HTERT RPE-1 (cell line): ENCODE data around the gene ATXN7.

ENCODE experiments used
- in situ Hi-C: fragments of 300-500 bp; cut with MboI; formaldehyde crosslinking; loops from 4 replicates; pipeline ENCODE4 v1.14.3; 2020; ENCODE audit warnings: low sequenced_read_pairs

The ATXN7 gene

DNA sequence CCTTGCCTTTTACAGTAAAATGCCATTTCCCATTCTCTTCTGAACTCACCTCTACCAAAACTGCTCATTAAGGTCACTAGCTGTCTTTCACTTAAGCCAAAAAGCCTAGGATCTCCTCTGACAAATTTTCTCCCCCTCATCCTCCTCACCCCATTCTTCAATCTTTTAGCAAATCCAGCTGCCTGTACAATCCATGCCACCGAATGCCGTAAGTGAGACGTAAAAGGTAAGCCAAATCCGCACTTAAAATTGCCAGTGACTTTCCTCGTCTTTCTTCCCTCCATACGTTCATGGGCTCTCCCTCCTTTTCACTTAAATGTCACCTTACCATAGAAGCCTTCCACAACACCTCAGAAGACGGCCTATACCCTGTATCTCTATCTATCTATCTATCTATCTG, 145.9 kb downstream of the ATXN7 start:
- in situ Hi-C loops = no loop called here

DNA sequence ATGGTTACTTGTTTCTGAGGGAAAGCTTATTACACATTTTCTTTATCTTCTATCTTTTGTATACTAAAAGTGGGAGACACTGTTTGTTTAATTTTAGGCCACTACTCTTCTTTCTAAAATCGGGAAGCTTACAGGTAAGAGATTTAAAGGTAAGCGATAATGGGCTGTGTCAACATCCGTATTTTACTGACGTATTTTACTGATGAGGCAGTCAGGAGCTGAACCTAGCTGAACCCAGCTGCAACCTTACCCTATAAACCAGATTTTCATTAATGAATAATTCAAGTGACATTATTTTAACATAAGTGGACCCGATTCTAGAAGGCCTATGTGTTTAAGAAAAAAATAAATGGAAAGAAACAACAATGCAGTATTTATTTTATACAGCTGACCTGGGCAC, 146.5 kb downstream of the ATXN7 start:
- in situ Hi-C loops = no loop called here

DNA sequence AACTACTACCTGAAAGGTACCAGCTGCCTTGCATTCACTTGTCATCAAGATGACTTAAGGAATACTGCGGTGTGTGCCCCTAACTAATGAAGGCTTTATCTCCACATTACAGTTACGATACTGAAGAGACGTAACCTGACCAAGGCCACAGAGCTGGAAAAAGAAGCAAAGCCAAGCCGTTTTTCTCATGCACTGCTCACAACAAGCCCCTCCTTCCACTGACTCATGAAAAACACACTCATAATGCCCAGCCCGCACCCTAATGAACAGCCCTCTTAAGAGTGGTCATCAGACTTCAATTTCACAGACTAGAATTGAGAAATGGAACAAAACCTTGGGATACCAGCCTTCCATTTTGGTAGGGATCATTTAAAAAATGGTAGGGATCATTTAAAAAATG, 148.0 kb downstream of the ATXN7 start:
- in situ Hi-C loops = no loop called here

DNA sequence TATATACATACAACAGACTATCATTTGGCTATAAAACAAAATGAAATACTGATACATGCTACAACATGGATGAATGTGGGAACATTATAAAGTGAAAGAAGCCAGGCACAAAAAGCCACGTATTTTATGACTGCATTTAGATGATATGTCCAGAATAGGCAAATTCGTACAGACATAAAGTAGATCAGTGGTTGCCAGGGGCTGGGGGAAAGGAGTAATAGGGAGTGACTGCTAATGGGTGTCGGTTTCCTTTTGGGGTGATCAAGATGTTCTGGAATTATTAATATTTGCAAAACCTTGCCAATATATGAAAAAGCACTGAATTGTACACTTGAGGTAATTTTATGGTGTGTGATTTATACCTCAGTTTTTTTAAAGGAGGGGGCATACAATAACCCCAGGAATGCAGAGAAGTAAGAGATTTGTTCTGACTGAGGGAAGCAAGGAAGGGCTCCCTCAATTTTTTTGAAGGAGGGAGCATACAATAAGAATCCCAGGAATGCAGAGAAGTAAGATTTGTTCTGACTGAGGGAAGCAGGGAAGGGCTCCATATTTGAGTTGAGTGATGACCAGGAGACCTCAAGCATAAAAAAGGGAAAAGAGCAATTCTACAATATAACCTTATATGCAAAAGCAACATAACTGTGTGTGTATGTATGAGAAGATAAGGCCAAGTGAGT, 153.4 kb downstream of the ATXN7 start:
- in situ Hi-C loops = no loop called here

DNA sequence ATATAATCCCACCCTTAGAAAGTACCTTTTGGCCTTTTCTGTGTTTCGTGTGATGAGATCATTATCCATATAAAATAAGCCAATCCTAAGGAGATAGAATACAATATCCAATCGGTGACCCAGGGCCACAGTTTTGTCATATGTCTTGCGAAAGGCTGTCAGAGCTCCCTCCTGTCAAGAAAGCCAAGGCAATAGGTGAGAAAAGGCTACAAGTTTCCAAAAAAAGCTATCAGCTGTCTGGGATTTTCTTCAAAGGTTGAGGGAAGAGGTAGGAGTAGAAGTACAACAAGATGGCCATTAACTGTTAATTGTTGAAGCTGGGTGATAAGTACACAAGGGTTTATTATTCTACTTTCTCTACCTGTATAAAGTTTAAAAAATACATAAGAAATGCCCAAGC, 155.6 kb downstream of the ATXN7 start:
- in situ Hi-C loops = no loop called here

DNA sequence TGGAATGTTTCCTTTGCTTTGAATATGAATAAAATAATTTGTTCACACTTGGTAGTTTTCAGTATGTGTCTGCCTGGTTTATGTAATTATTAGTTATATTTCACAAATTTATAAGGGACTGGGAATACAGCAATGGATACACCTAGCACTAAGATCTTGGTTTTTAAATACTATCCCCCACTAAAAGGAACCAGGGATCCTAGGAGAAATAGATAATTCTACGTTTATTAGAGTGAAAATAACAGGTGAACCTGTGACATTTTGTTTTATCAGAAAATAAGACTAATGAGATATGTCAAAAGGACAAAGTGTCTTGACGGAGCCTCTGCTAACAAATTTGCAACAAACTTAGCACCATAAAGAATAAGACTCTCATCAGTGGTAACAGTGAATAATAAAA, 156.2 kb downstream of the ATXN7 start:
- in situ Hi-C loops = no loop called here

DNA sequence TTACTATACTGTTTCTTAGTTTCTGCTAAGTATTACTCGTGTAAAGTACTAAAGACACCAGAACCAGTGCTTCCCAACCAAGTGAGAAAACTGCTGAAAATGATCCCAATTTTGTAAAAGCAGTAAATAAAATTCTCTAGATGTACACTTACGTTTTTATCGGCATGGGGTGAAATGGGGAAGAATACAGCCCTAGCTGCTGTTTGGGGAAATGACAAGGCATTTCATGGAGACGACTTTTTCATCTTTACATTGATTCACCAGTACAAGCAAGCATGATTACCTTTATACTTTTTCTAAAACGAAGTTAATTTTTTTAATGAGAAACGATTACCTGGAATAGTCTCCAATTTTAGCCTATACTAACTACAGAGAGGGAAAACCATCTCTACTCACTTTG, 158.3 kb downstream of the ATXN7 start:
- in situ Hi-C loops = no loop called here

DNA sequence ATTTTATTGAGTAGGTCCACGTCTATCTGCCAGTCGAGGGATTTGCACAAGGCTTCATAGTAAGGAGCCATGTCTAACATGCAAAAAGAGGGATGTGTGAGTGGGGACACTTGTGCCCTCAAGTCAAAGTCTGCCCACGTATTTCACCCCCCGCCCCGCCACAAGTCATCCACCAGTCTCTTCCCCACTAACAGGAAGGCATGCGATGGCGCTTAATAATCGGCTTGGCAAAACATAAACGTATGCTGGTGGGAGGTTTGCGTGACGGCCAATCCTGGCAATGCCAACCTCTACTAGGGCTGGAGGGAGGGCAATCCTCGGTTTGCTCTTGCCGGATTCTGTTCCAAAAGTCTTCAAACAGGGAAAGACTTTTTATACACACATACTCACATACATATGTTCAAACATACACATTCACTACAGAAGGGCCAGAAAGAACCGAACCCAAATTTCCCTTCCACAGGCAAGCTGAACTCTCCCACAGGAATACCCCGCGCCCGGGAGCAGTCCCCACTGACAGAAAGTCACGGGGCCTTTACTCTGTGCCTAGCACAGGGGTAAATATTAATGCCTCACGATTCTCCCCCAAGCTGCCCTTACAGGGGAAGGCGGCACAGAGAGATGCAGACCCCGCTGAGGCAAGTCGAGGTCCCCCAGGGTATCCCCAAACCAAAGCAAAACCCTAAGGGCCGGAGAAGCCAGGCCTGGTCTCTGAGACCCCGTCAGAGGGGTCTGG, 159.0 kb downstream of the ATXN7 start:
- in situ Hi-C loops = no loop called here

DNA sequence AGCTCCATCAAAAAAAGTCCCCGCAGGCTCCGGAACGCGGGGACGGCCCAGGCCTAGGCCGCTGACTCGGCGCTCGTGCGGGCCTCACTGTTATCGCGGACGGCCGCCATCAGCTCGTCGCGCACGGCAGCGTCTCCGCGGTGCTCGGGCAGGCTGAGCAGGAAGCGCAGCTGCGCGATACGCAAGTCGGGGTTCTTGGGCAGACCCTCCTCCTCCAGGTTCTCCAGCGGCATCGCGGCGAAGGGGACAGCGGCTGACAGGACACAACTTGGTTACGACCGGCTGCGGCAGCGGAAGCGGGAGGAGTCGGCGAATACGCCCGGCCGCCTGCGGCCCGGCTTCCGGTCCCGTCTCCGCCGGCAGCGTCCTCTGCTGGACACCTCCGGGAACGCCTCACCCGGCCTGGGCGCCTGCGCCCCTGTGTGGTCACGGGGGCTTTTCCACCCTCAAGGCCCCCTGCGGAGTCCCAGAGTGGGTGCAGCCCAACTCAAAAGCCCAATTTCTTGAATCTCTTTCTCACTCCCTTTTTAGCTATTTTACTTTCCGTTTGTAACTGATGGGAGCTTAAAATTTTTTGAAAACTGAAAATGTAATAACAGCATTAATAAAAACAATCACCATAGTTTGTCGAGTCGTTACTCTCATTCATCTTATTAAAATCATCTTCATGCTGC, 159.7 kb downstream of the ATXN7 start, which contains the start of gene PSMD6:
TSS of gene PSMD6 (minus strand) at position 308 of the 674 bp plus-strand sequence. CDS start at position 233, 75 bp downstream.
- in situ Hi-C loops = no loop called here

DNA sequence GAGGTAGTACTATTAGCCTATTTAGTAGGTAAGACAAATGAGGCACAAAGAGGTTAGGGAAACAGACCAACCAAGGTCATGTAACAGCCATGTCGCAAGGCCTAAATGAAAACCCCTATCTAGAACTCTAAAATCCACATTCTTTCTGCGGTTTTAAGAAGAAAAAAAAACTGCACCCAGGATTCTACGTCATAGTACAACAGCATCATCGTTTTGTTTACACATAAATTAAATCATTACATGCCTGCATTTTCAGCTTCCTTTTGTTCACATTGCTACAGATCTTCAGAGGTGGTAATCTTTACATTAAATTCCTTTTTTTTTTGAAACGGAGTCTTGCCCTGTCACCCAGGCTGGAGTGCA, 160.2 kb downstream of the ATXN7 start:
- in situ Hi-C loops = no loop called here

DNA sequence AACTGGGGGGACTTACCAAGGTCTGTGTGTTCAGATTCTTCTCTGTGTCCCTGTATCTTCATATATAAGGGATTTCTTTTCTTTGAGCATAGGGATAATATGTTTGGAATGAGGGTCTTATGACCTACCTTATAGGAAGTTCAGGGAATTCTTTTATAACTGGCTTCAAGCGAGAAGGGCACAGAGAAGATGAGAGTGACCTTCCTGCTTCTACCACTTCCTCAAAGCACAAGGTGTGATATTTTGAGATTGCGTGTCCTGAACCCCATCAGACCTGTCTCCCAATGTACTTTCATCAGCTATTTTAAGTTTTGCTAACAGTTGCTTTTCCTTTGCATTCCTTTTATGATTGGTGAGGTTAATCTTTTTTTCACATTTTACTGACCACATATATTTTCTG, 162.7 kb downstream of the ATXN7 start:
- in situ Hi-C loops = loop anchor here (25.0 kb wide), 1 partner anchor 436 kb away; no protein-coding TSS in a partner anchor

DNA sequence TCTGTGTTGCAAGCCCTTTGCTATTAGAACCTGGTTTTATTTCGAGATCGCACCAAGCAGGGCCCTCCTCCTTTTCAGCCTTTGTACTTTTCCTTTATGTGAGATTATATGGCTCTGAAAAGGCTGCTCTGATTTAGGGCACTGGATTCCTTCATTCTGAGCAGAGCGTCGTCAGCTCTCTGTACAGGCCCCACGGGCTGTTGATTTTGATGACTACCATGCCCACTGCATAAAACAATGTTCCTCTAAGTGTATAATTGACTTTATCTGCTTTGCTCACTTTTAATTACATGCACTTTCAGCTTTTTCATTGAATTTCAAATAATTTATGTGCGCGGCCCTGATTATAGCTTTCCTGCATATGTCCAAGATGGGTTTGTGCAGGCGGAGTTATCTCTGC, 164.0 kb downstream of the ATXN7 start:
- in situ Hi-C loops = loop anchor here (25.0 kb wide), 1 partner anchor 435 kb away; no protein-coding TSS in a partner anchor

DNA sequence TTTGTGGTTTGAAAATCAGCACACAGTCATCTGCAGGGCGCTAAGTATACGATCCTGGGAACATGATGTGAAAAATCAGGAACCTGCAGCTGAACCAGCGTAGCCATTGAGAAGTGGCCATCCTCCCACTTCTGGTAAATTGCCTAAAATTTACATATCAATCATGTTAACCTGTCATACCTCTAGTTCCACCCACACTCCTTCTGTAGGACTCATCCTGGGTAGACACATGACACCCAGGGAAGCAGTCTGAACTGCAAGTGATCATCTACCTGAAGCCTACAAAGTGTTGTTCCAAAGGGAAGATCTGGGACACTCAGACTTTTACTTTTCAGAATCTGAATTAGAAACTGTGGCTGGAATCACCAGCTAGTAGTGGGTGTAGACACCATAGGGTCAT, 165.1 kb downstream of the ATXN7 start:
- in situ Hi-C loops = loop anchor here (25.0 kb wide), 1 partner anchor 434 kb away; no protein-coding TSS in a partner anchor

DNA sequence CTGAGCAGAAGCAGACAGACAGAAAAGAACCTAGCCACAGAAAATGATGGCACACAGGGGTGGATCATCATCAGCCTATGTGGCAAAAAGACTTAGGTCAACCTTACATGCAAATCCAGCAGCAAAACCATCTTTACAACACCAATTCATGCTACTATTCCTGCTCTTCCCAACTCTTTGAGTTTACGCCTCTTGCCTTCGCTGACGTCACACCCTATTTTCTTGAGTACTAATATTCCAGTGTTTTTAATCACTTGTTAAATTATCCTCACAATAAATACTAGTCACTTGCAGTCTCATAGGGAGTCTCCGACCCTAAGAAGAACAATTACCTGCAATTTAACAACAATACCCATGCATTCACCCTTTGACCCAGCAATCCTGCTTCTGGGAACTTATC, 165.6 kb downstream of the ATXN7 start:
- in situ Hi-C loops = loop anchor here (25.0 kb wide), 1 partner anchor 433 kb away; no protein-coding TSS in a partner anchor

DNA sequence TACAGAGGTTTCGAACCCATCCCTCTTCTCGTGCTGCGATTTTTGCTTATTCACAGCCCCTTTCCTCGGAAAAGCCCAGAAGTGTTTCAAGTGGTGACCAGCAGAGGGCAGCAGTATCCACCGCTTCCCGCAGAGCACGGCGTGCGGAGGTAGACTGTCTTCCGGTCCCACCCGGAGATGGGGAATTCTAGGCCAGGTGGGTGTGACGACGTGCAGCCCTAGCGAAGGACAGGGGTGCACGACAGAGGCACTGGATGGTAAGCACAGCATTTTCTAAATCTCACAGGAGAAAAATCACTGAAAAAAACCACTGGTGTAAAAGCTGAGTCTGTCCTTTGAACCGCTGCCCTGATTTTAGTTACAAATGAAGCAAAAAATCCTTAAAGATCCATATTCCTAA, 167.1 kb downstream of the ATXN7 start:
- in situ Hi-C loops = loop anchor here (25.0 kb wide), 1 partner anchor 432 kb away; no protein-coding TSS in a partner anchor

DNA sequence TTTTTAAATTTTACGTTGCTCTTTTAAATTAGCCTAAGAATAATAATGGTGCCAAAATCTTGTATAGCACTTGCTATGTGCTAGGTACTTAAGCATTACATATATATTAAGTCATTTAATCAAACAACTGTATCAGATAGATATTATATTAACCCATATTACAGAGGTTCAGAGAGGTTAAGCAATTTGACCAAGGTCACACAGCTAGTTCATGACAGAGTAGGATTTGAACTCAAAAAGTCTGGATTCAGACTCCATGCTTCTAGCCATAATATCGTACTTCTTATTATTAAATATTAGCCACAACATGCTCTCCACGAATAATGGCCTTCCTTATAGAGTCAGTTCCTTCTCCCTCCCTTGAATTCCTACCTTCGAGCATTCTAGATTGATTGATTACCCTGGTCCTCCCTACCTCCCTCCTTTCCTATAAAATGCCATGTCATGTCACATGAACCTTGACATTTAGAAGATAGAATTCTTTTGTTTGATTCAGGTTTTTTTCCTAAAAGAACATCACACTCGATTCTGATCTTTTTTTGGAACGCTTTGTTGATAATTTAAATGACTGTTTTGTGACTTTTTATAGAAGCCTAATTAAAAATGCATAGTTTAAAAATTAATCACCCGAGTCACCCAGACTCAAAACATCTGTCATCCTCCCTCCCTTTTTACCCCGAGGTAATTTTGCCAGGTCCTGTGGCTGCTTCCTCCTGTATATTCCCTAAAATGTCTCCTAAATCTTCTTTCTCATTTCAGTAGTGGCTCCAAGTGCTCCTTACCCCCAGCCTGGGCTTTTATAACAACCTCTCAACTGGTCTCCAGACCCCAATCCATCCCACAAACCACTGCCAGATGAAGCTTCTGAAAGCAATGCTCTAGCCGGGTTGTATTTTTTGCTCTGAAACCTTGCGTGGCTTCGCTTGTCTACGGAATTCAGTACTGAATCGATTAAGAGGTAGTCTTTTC, 168.2 kb downstream of the ATXN7 start:
- in situ Hi-C loops = loop anchor here (25.0 kb wide), 1 partner anchor 430 kb away; no protein-coding TSS in a partner anchor

DNA sequence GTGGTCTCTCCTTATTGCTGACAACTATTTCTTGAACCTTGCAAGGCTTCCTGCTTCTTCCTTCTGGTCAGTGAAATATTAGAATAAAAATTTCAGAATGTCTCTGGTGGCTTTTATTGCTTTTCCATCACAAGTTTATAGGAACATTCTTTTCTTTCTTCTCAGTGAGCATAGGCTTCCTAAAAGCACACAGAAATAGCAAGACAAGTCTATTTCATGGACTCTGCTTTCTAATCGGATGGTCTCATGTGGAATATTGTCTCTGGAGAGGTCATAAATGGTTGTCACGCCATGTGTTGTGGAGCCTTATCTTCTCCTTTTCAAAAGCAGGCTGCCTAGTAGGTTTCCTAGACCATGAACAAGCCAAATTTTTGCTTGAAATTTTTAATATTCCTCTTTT, 169.4 kb downstream of the ATXN7 start:
- in situ Hi-C loops = loop anchor here (25.0 kb wide), 1 partner anchor 429 kb away; no protein-coding TSS in a partner anchor

DNA sequence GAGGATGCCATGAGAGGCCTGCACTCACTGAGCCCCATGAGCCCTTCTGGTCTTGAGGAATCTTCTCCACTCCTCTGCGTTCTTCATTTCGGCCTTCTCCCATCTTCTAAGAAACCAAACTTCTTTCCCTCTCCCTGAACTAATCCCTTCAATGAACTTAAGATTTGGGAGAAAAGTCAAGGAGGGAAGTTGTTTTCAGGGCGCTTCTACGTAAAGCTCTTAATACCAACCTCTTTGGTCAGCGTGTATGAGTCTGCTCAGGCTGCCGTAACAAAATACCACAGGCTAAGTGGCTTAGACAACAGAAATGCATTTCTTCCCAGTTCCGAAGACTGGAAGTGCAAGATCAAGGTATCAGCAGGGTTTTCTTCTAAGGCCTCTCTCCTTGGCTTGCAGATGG, 173.4 kb downstream of the ATXN7 start:
- in situ Hi-C loops = loop anchor here (25.0 kb wide), 1 partner anchor 425 kb away; no protein-coding TSS in a partner anchor

DNA sequence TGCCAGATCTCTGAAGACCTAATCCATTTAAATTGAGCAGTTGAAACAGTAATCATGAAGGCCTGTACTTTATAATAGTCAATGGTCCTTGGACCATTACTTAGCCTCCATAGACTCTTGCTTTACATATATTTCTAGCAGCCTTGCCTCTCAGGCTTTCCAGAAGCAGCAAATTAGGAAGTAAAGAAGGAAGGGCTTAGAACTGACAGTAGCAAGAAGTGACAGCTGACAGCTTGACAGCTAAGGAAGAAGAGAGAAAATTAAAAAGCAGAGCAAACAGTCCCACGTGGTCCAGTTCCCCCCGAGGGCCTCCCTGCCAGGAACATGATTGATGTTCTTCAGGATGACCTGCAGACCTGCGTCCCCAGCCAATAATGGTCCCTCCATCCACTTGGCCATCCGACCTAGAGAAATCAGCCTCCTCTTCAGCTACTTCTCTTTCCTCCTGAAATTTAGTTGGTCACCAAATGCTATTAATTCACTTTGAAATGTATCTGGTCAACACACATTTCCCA, 174.6 kb downstream of the ATXN7 start:
- in situ Hi-C loops = loop anchor here (25.0 kb wide), 1 partner anchor 424 kb away; no protein-coding TSS in a partner anchor

DNA sequence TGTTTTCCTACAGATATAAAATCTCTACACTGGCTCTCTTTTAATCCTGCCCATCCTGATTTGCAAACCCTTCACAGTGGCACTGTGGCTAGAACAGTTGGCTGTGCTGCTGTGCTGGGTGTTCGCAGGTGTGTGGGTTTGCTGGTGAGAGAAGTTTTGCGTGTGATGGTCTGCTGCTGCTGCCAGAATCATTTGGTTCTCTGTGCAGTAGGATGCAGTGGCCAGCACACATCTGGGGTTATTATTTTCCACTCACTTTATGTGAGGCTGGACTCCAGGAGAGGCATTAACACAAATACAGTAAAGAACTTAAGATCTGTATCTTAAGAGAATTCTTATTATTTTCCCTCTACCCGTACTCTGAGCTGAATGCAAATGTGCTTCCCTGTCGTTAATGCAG, 175.7 kb downstream of the ATXN7 start:
- in situ Hi-C loops = loop anchor here (25.0 kb wide), 1 partner anchor 423 kb away; no protein-coding TSS in a partner anchor
